Mesenchymal stem cell (in vitro differentiated cells and primary cell): Measurements from ENCODE around the gene CNKSR3.

ENCODE experiments used
- DNase-seq: peaks from one replicate; pipeline ENCODE4 v3.0.0-alpha.2; 2013
- H2AFZ ChIP-seq: one replicate; pipeline ENCODE4 v1.6.1; 2013; ENCODE audit warnings: low read depth, mild to moderate bottlenecking, control low read depth, inconsistent platforms, low read length, moderate library complexity
- H2AK5ac ChIP-seq: 2 replicates; pipeline ENCODE4 v1.6.1; 2013; ENCODE audit warnings: low read length, moderate library complexity, mild to moderate bottlenecking, inconsistent platforms; ENCODE audit not compliant: severe bottlenecking
- H2BK120ac ChIP-seq: one replicate; pipeline ENCODE4 v1.6.1; 2013; ENCODE audit warnings: low read depth, mild to moderate bottlenecking, inconsistent platforms, low read length, moderate library complexity
- H2BK12ac ChIP-seq, 2 experiments: one replicate each; pipeline ENCODE4 v1.6.1; 2013; ENCODE audit warnings: inconsistent platforms in 2 of 2, low read length in 2 of 2, mild to moderate bottlenecking in 2 of 2, moderate library complexity in 2 of 2, control low read depth in 1 of 2
- H2BK15ac ChIP-seq: one replicate; pipeline ENCODE4 v1.6.1; 2013; ENCODE audit warnings: mild to moderate bottlenecking, low read depth, inconsistent platforms; ENCODE audit not compliant: poor library complexity, severe bottlenecking
- H2BK5ac ChIP-seq: 2 replicates; pipeline ENCODE4 v1.6.1; 2013; ENCODE audit warnings: low read depth, mild to moderate bottlenecking, low read length, control low read depth, inconsistent platforms; ENCODE audit not compliant: poor library complexity, severe bottlenecking
- H3K14ac ChIP-seq, 2 experiments: one replicate each; pipeline ENCODE4 v1.6.1; 2013; ENCODE audit warnings: inconsistent platforms in 2 of 2, low read length in 2 of 2, control low read depth in 1 of 2, mild to moderate bottlenecking in 1 of 2, moderate library complexity in 1 of 2
- H3K18ac ChIP-seq, 2 experiments: one replicate each; pipeline ENCODE4 v1.6.1; 2013; ENCODE audit warnings: inconsistent platforms in 2 of 2, low read length in 2 of 2, control low read depth in 1 of 2, low read depth in 1 of 2, mild to moderate bottlenecking in 1 of 2
- H3K23ac ChIP-seq, 2 experiments: one replicate each; pipeline ENCODE4 v1.6.1; 2013; ENCODE audit warnings: inconsistent platforms in 2 of 2, low read length in 2 of 2, mild to moderate bottlenecking in 2 of 2, moderate library complexity in 2 of 2, control low read depth in 1 of 2
- H3K27ac ChIP-seq: 2 replicates; pipeline ENCODE4 v1.5.1; 2013; ENCODE audit warnings: mild to moderate bottlenecking, moderate library complexity, low read length, control low read depth, inconsistent platforms; ENCODE audit not compliant: poor library complexity, severe bottlenecking
- H3K27me3 ChIP-seq, 2 experiments: 2 replicates each; pipeline versions ENCODE4 v1.6.1 to v1.7.0; 2013; ENCODE audit warnings: low read length in 2 of 2, mild to moderate bottlenecking in 2 of 2, moderate library complexity in 2 of 2, control low read depth in 1 of 2, inconsistent platforms in 1 of 2; ENCODE audit not compliant: control insufficient read depth in 1 of 2, insufficient read depth in 1 of 2
- H3K36me3 ChIP-seq, 2 experiments: 2 replicates each; pipeline versions ENCODE4 v1.6.1 to v1.7.0; 2013; ENCODE audit warnings: low read length in 2 of 2, control low read depth in 1 of 2, inconsistent platforms in 1 of 2, low read depth in 1 of 2, mild to moderate bottlenecking in 1 of 2; ENCODE audit not compliant: insufficient read depth in 2 of 2, control insufficient read depth in 1 of 2
- H3K4ac ChIP-seq, 2 experiments: one replicate each; pipeline ENCODE4 v1.6.1; 2013; ENCODE audit warnings: inconsistent platforms in 2 of 2, low read length in 2 of 2, mild to moderate bottlenecking in 2 of 2, moderate library complexity in 2 of 2, control low read depth in 1 of 2, low read depth in 1 of 2
- H3K4me1 ChIP-seq: 2 replicates; pipeline ENCODE4 v1.6.1; 2013; ENCODE audit warnings: low read depth, low read length, control low read depth; ENCODE audit not compliant: control insufficient read depth, insufficient read depth
- H3K4me2 ChIP-seq: 2 replicates; pipeline ENCODE4 v1.6.1; 2013; ENCODE audit warnings: low read length, mild to moderate bottlenecking, inconsistent platforms; ENCODE audit not compliant: poor library complexity, severe bottlenecking
- H3K4me3 ChIP-seq, 2 experiments: 2 replicates each; pipeline versions ENCODE4 v1.5.1 to v1.7.0; 2013; ENCODE audit warnings: low read length in 2 of 2, mild to moderate bottlenecking in 2 of 2, control low read depth in 1 of 2, low read depth in 1 of 2; ENCODE audit not compliant: insufficient read depth in 1 of 2
- H3K79me1 ChIP-seq: replicated peaks from 2 replicates; pipeline ENCODE4 v1.6.1; 2013; ENCODE audit warnings: mild to moderate bottlenecking, control low read depth, low read length, inconsistent platforms; ENCODE audit not compliant: poor library complexity, severe bottlenecking
- H3K9ac ChIP-seq: 2 replicates; pipeline ENCODE4 v1.7.0; 2013; ENCODE audit warnings: mild to moderate bottlenecking, low read length, moderate library complexity
- H3K9me3 ChIP-seq: 2 replicates; pipeline ENCODE4 v1.7.0; 2013; ENCODE audit warnings: mild to moderate bottlenecking, low read length; ENCODE audit not compliant: control insufficient read depth
- H4K8ac ChIP-seq: one replicate; pipeline ENCODE4 v1.6.1; 2013; ENCODE audit warnings: inconsistent platforms, mild to moderate bottlenecking, low read length, moderate library complexity
- H4K91ac ChIP-seq: one replicate; pipeline ENCODE4 v1.6.1; 2013; ENCODE audit warnings: mild to moderate bottlenecking, low read length, inconsistent platforms
- WGBS: methylation state at CpG from one replicate; pipeline ENCODE4 v1.1.7; 2013; ENCODE audit warnings: mixed read lengths; 5-methylcytosine and 5-hydroxymethylcytosine counted together

Gene CNKSR3

GRCh38 chr6:154500769-154501577 is 9.5 kb downstream of the CNKSR3 start:
- Histone ChIP-seq H3K4me2 (no peak overlapping the region), H2AFZ (no peak overlapping the region), H3K79me1 (peaks cover 29% of the 10 kb centered on the region), H3K9me3 (no peaks in the 10 kb centered on the region), H3K18ac (no peak overlapping the region), H3K23ac (no peak overlapping the region), H2AK5ac (no peak overlapping the region), H4K91ac (no peak overlapping the region), H3K4me3 (no peak overlapping the region), H2BK12ac (no peak overlapping the region), H3K4ac (no peak overlapping the region), H3K36me3 (peaks cover 0 to 4% of the 10 kb centered on the region in 2 experiments), H3K14ac (no peak overlapping the region), H3K27me3 (no peaks in the 10 kb centered on the region), H2BK120ac (no peak overlapping the region), H4K8ac (no peak overlapping the region), H3K27ac (no peak overlapping the region), H3K9ac (no peak overlapping the region), H2BK5ac (no peak overlapping the region), H3K4me1 (peaks cover 12% of the 10 kb centered on the region), H2BK15ac (no peak overlapping the region)
- WGBS = 87% methylated on average over 9 of the region's 9 CpGs
- no peak for DNase-seq

GRCh38 chr6:154499855-154500589 is 10.5 kb downstream of the CNKSR3 start:
- Histone ChIP-seq H2BK5ac (no peak overlapping the region), H2BK120ac (no peak overlapping the region), H3K36me3 (peaks cover 0 to 7% of the 10 kb centered on the region in 2 experiments), H3K9ac (no peak overlapping the region), H3K18ac (no peak overlapping the region), H3K14ac (no peak overlapping the region), H3K23ac (no peak overlapping the region), H4K91ac (no peak overlapping the region), H3K4ac (no peak overlapping the region), H3K4me1 (peaks cover 10% of the 10 kb centered on the region), H3K4me2 (no peak overlapping the region), H3K79me1 (peaks cover 29% of the 10 kb centered on the region), H2BK12ac (no peak overlapping the region), H2AFZ (no peak overlapping the region), H3K27me3 (no peaks in the 10 kb centered on the region), H4K8ac (no peak overlapping the region), H3K9me3 (no peaks in the 10 kb centered on the region), H3K4me3 (no peak overlapping the region), H2AK5ac (no peak overlapping the region), H3K27ac (no peak overlapping the region), H2BK15ac (no peak overlapping the region)
- DNase-seq = no peak
- 100% methylated on average over 3 of the region's 4 CpGs for whole genome bisulfite sequencing

GRCh38 chr6:154498340-154498934 is 12.0 kb downstream of the CNKSR3 start:
- Histone ChIP-seq H3K18ac (no peak overlapping the region), H3K27ac (no peak overlapping the region), H3K36me3 (peaks cover 0 to 3% of the 10 kb centered on the region in 2 experiments), H3K4ac (no peak overlapping the region), H2AFZ (no peak overlapping the region), H3K4me3 (no peak overlapping the region), H3K23ac (no peak overlapping the region), H3K4me1 (peaks cover 6% of the 10 kb centered on the region), H2BK15ac (no peak overlapping the region), H3K27me3 (no peaks in the 10 kb centered on the region), H4K91ac (no peak overlapping the region), H3K14ac (no peak overlapping the region), H3K9me3 (no peaks in the 10 kb centered on the region), H3K9ac (no peak overlapping the region), H3K79me1 (peaks cover 31% of the 10 kb centered on the region), H2AK5ac (no peak overlapping the region), H2BK5ac (no peak overlapping the region), H2BK12ac (no peak overlapping the region), H4K8ac (no peak overlapping the region), H2BK120ac (no peak overlapping the region), H3K4me2 (no peak overlapping the region)
- no peak for DNase-seq
- 94% methylated on average over 6 of the region's 6 CpGs for WGBS
